Measurements from ENCODE around the gene FETUB.

GRCh38 chr3:186605078-186605477, 35.1 kb upstream of the FETUB start:
- TF ChIP-seq SPI1 (IDR thresholded peaks at IDR 0.05; ENCODE audit: borderline replicate concordance, low read depth) = no peak
- no peak for TF ChIP-seq CTCF (IDR thresholded peaks at IDR 0.05; ENCODE audit: insufficient read depth, low read length)
- no peak for TF ChIP-seq POLR2AphosphoS5 (IDR thresholded peaks at IDR 0.05; ENCODE audit: low read depth)
- TF ChIP-seq REST (IDR thresholded peaks at IDR 0.05; ENCODE audit: insufficient replicate concordance, low read depth) = no peak
- no peak for TF ChIP-seq GABPA (IDR thresholded peaks at IDR 0.05; ENCODE audit: low read depth)
